IPS DF 19.7 (cell line): Measurements from ENCODE around the gene RXYLT1.
"Not testable (repeated sequence)": the region's sequence is repeated elsewhere in the genome, so short reads cannot be mapped to it uniquely, and the experiment has no call there.

ENCODE experiments used
- DNase-seq: peaks from one replicate; pipeline ENCODE4 v3.0.0-alpha.2; 2013; ENCODE audit warnings: low read depth, low spot score

RXYLT1 gene

DNA sequence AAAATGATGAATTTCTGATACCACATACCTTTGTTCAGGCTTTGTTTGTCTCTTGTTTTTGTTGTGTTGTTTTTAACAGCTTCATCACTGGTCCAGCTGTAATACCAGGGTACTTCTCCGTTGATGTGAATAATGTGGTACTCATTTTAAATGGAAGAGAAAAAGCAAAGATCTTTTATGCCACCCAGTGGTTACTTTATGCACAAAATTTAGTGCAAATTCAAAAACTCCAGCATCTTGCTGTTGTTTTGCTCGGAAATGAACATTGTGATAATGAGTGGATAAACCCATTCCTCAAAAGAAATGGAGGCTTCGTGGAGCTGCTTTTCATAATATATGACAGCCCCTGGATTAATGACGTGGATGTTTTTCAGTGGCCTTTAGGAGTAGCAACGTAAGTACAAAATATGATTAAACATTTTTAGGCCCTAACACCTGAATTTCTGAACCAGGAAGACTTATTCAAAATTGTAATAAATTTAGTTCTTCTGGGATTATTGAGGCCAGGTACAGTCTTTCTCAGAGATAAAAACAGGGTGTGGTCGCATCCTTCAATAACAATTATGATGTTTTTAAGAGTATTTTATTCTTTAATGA, 22.4 kb downstream of the RXYLT1 start:
- no peak for DNase-seq

DNA sequence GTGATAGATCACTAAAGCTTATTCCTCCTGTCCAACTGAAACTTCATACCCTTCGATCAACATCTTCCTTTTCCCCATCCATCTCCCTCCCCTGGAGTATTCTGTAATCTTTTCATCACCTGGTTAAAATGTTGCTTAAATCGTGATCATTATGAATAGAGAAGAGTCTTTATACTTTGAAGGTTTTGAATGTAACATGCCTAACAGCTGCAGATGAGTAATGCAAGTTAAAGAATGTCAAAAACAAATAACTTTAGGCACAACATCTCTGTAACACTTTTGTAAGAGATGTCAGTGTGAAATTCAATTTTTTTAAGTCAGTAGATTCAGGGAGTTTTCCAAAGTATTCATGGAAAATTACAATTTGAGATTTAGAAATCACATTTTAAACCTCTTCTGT, 25.0 kb downstream of the RXYLT1 start:
- no peak for DNase-seq

DNA sequence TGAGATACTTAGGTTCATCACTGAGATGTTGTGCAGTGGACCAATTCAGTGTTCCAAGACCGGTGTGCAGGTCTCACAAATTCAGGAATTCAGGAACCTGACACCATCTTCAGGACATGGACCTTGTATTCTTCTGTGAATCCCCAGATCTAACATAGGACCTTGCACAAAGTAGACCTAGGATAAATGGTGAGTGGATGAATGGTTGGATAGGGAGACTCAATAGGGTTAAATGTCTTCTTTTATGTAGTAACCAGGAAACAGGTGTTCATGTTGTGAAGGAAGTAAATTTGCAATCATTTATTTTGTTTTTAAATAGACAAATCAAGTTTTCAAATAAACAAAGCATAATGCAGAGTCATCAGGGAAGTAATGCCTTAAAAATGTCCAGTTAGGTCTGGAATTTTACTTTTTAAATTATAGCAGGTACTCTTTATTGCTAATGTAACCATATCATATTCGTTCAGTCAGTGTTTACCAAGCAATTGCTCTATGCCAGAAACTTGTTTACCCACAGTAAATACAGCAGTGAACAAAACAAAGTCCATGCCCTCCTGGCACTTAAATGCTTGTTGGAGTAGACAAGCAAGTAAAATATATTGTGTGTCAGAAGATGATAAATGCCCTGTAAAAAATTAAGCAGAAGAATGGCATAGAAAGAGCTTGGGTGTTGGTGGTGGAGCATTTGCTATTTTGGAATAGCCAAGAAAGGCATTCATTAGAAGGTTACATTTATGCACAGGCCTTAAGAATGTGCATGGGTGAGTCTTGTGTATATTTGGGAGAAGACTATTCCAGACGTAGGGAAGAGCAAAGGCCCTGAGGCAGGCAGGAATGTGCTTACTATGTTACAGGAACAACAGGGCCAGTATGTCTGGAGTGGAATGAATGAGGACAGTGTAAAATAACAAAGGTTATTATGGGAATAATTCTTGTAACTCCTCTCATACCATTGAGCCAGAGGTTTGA, 26.3 kb downstream of the RXYLT1 start:
- DNase-seq: no peak

DNA sequence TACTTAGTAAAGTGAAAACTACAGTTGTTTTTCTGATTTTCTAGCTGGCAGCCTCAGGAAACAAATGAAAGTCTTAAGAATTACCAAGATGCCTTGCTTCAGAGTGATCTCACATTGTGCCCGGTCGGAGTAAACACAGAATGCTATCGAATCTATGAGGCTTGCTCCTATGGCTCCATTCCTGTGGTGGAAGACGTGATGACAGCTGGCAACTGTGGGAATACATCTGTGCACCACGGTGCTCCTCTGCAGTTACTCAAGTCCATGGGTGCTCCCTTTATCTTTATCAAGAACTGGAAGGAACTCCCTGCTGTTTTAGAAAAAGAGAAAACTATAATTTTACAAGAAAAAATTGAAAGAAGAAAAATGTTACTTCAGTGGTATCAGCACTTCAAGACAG, 28.9 kb downstream of the RXYLT1 start:
- DNase-seq: no peak

DNA sequence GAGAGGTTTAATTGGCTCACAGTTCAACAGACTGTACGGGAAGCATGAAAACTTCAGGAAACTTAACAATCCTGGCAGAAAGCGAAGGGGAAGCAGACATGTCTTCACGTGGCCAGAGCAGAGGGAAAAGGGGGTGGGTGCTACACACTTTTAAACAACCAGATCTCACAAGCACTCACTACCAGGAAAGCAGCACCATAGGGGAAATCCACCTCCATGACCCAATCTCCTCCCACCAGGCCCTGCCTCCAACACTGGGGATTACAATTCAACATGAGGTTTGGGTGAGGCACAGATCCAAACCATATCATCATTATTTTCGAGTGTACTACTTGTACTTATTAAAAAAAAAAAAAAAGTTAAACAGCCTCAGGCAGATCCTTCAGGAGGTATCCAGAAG, 29.9 kb downstream of the RXYLT1 start:
- DNase-seq: no peak

DNA sequence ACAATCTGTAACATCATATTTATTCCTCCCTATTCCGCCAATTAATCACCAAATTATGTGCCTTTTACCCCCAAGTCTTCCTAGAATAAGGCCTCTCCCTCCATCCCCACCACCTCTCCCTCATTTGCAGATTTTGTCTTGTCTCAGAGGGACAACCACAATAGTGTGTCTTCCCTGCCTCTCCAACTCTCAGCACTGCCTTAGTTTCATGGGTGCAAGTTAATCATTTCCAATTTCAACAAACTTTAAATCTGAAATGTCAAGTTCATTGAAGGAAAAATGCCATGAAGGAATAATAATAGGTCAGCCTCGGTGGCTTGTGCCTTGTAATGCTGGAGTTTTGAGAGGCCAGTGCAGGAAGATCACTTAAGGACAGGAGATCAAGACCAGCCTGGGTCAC, 31.6 kb downstream of the RXYLT1 start:
- no peak for DNase-seq

DNA sequence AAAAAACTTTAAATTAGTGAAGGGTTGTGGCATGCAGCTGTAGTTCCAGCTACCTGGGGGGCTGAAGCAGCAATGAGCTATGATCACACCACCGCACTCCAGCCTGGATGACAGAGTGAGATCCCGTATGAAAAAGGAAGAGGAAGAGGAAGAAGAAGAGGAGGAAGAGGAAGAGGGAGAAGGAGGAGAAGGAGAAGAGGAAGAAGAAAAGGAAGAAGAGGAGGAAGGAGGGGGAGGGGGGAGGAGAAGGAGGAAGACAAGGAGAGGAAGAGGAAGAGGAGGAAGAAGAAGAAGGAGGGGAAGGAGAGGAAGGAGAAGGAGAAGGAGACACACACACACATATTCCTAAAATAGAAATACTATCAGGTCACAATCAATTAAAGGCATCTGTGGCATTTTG, 32.0 kb downstream of the RXYLT1 start:
- DNase-seq: no peak

DNA sequence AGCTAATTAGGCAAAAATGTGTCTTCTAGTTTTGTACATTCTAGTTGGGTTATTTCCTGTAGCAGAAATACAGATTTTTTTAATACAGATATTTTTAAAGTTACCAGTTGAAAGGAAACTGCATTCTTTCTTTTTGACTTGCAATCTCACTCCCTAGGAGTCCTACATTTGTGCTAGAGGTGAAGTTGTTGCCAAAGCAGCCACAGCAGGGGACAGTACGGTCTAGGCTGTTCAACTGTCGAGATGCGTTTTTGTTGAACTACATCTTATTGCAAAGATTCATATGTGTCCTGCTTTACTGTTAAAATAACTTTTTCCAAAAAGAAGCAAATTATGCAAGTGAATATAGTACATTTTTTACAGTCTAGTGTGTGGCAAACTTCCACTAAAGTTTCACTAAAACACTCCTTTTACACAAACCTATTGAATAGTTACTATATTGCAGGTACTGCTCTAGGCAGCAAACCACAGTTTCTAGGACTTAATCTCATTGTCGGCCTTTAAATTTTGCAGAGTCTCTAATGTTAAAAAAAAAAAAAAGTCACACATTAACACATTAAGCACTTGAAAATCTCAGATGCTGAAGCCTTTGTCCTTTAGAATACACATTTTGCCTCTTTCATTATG, 34.5 kb downstream of the RXYLT1 start:
- DNase-seq: no peak

DNA sequence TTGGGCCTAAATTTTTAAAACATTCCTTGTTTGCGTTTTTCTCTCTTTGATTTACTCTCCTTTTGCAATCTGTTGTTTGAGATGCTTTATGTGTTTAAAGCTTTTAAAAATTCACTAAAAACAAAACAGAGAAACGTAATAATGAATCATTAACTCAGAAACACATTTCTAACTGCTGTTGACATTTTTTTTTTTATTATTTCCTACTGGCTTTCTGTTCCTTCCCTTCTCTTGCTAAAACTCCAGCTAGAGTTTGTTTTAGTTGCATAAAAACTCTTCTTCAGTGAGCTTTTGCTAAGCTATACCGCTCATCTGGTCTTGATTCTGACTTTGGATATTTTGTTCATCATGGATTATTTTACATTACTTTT, 35.8 kb downstream of the RXYLT1 start:
- DNase-seq: no peak

DNA sequence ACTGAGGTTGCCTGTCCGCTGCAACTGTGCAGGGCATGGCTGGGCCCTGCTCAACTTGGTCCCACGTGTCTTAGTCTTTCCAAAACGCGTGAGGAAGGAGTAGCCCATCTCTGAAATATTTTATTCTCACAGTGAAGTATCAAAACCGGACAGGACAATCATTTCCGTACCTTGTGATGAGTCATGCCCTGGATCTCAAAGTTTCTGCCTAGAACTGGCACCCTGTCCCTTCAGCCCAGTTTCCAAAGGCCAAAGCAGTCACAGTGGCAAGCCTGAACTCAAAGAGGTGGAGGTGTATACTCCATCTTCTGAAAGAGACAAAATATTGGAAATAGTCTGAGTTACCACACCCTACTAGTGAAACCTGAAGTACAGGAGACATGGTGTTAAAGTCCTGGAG, 36.3 kb downstream of the RXYLT1 start:
- no peak for DNase-seq

DNA sequence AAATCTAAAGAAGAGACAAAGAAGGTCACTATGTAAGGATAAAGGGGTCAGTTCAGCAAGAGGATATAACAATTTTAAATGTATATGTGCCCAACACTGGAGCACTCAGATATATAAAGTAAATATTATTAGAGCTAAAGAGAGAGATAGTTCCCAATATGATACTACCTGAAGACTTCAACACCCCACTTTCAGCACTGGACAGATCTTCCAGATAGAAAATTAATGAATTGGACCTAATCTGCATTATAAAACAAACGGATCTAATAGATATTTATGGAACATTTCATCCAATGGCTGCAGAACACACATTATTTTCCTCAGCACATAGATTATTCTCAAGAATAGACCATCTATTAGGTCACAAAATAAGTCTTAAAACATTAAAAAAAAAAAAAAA, 40.7 kb downstream of the RXYLT1 start:
- DNase-seq: no peak

DNA sequence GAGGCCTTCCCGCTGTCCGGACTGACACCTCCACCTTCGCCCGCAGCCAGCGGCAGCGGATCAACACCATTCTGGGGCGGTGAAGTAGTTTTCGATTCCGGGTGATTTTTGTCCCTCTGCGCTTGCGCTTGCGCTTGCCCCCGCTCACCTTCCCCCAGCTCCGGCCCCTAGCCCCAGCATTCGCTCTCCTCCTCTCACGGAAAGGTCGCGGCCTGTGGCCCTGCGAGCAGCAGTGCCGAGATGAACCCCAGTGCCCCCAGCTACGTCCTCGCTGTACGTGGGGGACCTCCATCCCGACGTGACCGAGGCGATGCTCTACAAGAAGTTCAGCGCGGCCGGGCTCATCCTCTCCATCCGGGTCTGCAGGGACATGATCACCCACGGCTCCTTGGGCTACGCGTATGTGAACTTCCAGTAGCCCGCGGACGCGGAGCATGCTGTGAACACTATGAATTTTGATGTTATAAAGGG, 42.1 kb downstream of the RXYLT1 start:
- DNase-seq: no peak

DNA sequence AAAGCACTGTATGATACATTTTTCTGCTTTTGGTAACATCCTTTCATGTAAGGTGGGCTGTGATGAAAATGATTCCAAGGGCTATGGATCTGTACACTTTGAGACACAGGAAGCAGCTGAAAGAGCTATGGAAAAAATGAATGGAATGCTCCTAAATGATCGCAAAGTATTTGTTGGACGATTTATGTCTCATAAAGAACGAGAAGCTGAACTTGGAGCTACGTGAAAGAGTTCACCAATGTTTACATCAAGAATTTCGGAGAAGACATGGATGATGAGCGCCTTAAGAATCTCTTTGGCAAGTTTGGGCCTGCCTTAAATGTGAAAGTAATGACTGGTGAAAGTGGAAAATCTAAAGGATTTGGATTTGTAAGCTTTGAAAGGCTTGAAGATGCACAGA, 42.6 kb downstream of the RXYLT1 start:
- no peak for DNase-seq

DNA sequence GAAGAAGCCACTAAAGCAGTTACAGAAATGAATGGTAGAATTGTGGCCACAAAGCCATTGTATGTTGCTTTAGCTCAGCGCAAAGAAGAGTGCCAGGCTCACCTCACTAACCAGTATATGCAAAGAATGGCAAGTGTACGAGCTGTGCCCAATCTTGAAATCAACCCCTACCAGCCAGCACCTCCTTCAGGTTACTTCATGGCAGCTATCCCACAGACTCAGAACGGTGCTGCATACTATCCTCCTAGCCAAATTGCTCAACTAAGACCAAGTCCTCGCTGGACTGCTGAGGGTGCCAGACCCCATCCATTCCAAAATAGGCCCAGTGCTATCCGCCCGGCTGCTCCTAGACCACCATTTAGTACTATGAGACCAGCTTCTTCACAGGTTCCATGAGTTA, 43.3 kb downstream of the RXYLT1 start:
- no peak for DNase-seq

DNA sequence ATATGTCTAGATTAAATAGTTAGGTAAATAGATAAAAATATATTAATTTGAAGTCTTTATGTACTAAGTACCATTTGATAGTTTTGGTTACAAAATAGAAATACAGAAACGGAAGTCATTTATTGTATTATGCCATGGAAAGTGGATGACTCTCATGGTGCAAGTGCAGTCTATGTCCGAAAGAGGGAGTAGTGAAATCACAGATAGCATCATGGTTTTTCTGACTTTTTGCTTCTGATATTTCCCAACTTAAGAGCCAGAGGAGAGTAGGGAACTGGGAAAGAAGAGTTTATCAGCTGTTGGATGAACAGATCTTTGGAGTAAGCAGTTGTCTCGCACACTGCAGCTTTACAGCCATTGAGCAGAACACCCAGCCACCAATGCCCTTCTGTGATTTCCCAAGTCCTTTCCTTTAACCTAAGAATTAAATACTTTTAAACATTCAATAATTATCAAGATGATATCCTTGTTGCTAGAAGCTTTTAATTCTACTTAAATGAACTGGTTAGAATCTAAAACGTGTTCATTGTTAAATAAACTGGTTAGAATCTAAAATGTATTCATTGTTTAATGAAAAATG, 46.4 kb downstream of the RXYLT1 start:
- no peak for DNase-seq

DNA sequence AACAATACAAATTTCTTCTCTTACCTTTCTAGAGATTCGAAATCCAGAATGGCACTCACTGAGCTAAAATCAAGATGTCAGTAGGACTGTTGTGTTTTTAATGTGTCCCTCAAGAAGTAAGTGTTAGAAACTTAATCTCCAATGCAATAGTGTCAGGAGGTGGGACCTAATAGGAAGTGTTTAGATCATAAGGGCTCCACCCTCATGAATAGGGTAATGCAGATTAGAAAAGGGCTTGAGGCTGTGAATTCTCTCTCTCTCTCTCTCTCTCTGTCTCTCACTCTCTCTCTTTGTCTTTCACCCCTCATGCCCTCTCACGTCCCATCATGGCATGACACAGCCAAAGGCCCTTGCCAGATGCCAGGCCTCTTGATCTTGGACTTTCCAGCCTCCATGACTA, 49.2 kb downstream of the RXYLT1 start:
- DNase-seq: no peak

DNA sequence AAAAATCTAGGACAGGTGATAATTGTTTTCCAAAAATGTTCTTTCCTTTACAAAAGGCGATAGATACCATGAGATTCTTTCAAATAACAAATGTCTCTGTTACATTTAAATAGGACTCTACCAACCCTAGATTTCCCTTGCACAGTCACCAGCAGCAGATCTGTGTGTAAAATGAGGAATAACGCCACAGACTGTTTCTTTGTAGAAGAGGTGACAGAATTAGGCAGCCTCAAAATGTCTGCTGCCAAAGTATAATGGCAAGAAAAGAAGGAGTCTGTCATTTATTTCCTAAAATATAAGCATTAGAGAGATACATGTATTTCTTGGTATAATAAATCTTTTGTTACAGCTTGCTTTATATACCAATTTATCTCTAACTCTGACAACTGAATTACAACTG, 56.3 kb downstream of the RXYLT1 start:
- no peak for DNase-seq

DNA sequence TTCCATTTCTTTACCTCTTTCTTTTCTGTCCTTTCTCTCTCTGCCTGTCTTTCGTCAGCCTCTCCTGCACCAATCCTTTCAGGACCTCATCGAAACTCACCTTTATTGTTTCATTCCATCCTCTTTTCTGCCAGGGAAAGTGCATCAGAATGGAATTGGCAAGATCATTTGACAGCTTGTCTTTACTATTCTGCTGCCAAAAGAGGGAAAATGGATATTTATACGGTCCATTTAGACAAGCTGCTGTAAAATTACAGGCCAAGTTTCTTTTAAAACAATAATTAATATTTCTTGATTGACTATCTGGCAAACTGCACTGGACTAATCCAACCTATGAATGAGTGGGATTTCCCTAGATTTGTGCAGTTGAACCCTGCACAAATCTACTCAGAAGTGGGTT, 57.2 kb downstream of the RXYLT1 start:
- no peak for DNase-seq

DNA sequence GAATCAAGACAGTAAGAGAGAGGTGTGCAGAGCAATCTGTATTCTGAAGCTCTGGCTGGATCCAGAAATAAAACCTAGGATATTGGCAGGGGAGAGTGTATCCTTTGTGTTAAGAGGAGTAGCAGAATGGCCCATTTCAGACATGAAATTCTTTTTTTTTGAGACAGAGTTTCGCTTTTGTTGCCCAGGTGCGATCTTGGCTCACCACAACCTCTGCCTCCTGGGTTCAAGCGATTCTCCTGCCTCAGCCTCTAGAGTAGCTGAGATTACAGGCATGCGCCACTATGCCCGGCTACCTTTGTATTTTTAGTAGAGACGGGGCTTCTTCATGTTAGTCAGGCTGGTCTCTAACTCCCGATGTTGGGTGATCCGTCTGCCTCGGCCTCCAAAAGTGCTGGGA, 58.7 kb downstream of the RXYLT1 start:
- DNase-seq: no peak

DNA sequence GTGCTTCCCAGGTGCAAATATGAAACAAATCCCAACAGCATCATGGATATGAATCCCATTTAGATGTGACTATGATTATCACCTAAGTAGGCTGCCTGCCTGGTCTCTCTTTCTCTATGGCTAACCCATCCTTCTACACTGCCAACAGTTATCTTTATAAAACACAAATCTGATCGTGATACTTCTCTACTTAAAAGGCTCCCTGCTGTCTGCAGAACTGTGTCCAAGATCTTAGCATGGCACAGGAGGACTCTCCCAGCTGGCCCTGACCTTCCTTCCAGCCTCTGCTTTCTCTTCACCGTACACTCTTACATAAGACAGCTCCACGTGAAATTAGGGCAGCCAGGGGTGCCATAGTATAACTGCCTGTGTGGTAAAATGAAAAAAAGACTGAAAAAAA, 61.3 kb downstream of the RXYLT1 start:
- no peak for DNase-seq

DNA sequence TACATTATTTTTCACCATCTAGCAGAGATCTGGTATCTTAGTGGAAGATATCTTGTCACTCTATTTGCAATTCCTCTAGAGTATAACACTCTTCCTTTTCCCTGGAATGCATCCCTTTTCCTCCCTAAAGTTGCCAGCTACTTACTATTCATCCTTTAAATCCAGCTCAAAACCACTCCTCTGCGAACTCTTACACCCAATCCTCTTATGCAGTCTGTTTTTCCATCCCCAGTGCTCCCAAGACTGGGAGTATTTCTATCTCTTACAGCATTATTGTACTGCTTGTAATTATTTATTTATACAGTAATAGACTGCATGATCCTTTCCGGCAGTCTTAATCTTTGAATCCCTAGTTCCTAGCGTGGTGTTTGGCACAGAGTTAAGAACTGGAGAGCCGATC, 61.9 kb downstream of the RXYLT1 start:
- DNase-seq: no peak

DNA sequence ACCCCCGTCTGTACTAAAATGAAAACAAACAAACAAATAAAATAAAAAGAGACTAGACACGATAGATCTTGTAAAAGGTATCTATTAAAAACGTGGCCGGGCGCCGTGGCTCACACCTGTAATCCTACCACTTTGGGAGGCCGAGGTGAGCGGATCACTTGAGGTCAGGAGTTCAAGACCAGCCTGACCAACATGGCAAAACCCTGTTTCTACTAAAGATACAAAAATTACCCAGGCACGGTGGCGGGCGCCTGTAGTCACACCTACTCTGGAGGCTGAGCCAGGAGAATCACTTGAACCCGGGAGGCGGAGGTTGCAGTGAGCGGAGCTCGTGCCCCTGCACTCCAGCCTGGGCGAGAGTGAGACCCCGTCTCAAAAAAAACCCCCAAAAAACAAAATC, 63.0 kb downstream of the RXYLT1 start:
- DNase-seq: not testable (repeated sequence)
